HG02678 (cell line): ENCODE measurements around the gene SLC38A3.
"Not testable (repeated sequence)": the region's sequence is repeated elsewhere in the genome, so short reads cannot be mapped to it uniquely, and the experiment has no call there.

Experiments used
- ATAC-seq: cut with Tn5 transposase; IDR thresholded peaks from one replicate; pipeline ENCODE4 v1.9.1; 2021; ENCODE audit warnings: mild to moderate bottlenecking, moderate library complexity; ENCODE audit not compliant: unreplicated experiment

SLC38A3 gene

DNA sequence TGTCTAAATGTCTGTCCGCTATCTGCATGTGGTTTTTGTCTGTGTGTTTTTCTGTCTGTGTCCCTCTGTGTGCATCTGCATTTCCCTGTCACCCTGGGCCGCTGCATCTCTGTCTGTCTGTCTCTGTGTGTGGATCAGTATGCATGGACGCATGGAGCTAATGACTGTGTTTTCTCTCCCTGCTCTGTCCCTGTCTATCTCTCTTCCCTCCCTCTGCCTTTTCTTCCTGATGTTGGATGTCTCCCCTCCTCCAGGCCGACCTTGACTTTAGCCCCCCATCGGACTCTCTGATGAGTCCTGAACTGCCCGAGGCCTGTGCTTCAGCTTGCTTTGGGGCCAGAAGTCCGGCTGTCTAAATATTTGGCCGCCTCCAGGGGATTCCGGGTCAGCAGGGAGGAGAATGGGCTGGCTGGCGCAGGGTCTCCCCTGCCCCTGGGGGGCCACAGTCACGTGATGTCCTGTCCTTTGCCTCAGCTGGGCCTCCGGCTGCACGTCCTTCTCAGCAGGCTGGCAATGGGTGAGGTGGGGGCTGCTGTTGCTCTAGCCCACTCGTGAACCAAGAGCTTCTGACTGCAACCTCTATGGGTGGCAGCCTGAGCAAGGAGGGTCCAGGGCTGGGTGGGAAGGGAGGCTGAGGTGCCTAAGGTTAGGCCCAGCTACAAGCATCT, 3.7 kb downstream of the SLC38A3 start:
- no peak for ATAC-seq

DNA sequence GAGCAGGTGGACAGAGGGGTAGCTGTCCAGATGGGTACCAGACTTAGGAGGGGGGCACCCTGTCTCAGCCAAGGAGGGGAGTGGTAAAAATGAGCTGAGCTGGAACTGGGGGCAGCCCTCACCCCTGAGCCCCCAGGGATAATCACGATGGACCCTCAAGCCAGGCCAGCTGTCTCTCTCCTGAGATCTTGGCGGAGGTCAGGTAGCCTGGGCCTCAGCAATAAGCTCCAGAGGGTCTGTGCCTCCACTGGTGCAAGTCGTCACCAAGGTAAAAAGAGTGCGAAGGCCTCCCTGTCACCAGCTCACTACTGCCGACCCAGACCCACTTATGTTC, 5.1 kb downstream of the SLC38A3 start:
- no peak for ATAC-seq

DNA sequence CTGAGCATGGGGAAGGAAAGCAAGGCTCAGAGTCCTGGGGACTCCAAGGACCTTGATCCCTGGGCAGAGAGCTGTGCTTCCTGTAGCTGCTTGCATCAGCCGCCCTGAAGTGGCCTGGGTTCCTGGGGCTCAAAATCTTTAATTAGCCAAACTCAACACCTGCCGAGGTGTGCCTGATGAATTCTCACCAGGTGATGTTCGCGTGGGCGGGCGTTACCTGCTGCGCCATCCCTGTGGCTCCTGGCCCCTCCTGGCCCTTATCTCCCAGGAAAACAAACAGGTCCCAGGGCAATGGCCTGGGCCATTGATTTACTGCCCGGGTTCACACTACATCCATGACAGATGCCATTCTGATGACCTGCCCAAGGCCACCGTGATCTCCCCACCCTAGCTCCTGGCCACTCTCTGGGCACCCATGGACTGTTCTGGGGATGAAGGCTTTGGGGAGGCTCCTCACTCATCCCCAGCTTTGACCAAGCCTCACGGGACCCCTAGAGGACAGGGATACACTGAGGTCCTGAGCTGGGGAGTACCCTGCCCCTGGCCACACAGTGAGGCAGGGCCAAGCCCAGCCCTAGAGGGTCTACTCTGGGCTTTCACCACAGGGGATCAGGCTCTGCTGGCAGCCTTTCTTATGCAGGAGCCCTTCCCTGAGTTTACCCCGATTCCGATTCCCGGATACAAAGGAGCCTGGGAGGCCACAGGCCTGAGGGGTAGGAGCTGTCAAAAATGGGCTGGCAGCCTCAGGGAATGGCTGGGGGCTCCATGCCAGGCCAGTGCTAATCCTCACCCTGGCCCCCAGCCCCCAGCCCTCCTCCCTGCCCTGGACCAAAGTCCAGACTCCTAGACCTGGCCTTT, 5.7 kb downstream of the SLC38A3 start:
- ATAC-seq: no peak

DNA sequence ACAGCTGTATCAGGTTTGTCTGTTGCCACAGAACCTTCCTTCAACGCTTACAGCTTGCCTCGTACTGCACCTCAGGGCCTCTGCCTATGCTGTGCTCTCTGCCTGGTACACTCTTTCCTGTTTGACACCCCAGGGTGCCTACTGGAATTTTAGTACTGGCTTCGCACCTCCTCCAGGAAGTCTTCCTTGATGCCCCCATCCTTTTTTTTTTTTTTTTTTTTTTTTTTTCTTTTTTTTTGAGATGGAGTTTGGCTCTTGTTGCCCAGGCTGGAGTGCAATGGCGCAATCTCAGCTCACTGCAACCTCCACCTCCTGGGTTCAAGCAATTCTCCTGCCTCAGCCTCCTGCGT, 6.3 kb downstream of the SLC38A3 start:
- ATAC-seq: not testable (repeated sequence)

GRCh38 chr3:50211930-50212329, 6.9 kb downstream of the SLC38A3 start:
- no peak for ATAC-seq

DNA sequence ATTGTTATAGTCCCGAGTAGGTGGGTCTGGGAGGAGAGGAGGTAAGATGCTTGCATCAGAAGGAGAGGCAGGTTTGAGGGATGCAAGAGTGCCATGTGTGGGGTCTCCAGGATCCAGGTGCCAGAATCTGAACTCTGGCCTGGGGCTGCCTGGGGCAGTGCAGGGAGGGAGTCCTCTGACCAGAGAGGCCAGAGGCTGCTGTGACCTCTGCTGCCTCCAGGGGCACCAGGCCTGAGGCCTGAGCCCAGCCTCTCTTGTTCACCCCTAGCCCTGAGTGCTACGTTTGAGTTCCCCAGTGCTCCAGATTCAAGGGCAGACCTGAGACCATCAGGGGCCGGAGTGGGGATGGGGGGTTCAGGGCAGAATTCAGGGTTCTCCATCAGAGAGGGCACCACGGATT, 7.4 kb downstream of the SLC38A3 start:
- ATAC-seq: no peak

DNA sequence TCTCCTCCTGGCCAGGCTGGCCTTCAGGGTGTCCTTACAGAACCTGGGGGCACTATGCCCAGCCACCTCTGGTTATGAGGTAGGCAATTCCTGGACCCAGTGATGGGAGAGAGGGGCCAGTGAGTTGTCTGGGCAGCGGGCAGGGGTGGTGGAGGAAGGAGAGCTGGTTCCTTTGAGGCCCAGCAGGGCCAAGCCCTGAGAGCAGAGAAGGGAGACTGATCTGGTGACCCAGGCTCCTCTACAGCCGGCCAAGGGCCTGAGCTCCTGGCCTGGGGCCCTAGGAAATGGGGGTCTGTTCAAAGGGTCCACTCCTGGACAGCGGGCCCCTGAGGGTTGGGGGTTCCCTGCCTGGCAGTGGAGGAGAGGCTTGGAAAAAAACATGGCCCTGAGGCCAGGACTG, 7.9 kb downstream of the SLC38A3 start:
- no peak for ATAC-seq

DNA sequence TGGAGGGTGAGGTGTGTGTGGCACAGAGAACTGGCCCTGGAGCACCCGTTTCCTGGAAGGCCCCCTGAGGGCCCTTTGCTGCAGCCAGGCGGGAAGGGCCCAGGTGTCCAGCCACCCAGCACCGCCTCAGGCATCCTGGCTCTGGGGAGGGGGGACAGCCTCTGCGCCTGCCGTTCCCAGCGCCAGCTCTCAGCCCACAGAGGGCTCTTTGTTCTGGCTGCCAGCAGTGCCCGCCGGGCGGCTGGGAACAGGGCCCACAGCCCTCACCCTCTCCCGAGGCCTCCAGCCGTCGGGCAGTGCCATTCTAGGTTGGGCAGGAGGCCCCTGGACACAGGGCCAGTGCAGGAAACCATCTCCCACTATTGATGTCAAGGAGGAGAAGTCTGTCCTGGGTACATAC, 8.3 kb downstream of the SLC38A3 start:
- ATAC-seq: no peak

GRCh38 chr3:50214824-50215223, 9.8 kb downstream of the SLC38A3 start:
- ATAC-seq: no peak

GRCh38 chr3:50215529-50215928, 10.5 kb downstream of the SLC38A3 start:
- ATAC-seq: no peak

DNA sequence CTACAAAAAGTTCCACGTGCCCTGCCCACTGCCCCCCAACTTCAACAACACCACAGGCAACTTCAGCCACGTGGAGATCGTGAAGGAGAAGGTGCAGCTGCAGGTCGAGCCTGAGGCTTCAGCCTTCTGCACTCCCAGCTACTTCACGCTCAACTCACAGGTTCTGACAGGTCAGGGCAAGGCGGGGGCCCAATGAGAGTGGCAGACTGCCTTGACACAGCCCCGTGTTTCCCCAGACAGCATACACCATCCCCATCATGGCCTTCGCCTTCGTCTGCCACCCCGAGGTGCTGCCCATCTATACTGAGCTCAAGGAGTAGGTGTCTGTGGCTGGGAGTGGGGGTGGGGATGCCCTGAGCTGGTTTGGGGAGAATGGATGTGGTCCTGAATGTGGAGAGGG, 12.6 kb downstream of the SLC38A3 start:
- ATAC-seq: no peak

GRCh38 chr3:50218448-50218847, 13.4 kb downstream of the SLC38A3 start:
- ATAC-seq: no peak

GRCh38 chr3:50219285-50219684, 14.2 kb downstream of the SLC38A3 start:
- ATAC-seq: no peak

DNA sequence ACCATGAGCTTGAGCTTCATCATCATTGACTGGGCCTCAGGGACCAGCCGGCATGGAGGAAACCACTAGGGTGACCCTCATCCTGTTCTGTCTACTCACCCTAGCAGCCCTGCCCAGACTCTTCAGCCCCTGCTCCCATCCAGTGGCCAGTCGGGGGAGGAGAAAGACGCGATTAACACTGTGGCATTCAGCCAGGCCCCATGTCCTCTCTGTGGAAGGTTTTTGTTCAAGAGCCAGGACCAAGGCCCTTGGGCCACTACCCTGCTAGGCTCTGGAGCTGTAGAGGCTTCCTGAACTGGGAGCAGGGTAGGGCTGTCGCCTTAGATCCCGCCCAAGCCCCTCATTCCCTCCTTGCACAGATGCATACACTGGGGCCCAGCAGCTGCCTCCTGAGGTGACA, 15.0 kb downstream of the SLC38A3 start:
- no peak for ATAC-seq

- no peak for ATAC-seq
These were observed 16.0 kb downstream of the SLC38A3 start for GRCh38 chr3:50221051-50221410.

- no peak for ATAC-seq
These were observed 16.5 kb downstream of the SLC38A3 start for GRCh38 chr3:50221411-50222168.

- ATAC-seq: no peak
These were observed 17.1 kb downstream of the SLC38A3 start for GRCh38 chr3:50222169-50222528.

- ATAC-seq: no peak
These were observed 19.6 kb downstream of the SLC38A3 start for GRCh38 chr3:50224639-50225038.

DNA sequence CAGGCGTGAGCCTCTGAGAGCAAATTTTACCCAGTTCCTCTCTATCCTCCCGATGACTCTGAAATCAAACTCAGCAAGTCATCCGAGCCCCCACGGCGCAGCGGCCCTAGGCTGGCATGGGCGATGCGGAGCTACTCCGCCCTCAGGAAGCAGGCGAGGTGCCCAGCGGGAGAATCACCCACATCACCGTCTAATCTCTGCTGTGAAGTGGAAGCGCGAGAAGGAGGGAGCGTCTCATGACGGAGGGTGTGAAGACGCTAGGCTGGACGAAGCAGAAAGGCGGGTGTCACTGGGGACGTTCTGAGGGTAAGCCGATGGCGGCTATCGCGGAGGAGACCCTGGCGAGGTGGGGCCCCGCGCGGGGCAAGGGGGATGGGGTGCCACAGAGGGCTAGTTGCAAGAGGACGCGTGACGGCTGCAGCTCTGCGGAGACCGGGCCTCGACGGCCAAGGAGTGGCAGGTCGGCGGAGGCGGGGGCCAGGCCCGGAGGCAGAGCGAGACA, 21.9 kb downstream of the SLC38A3 start:
- peak; percentile 17 for ATAC-seq

DNA sequence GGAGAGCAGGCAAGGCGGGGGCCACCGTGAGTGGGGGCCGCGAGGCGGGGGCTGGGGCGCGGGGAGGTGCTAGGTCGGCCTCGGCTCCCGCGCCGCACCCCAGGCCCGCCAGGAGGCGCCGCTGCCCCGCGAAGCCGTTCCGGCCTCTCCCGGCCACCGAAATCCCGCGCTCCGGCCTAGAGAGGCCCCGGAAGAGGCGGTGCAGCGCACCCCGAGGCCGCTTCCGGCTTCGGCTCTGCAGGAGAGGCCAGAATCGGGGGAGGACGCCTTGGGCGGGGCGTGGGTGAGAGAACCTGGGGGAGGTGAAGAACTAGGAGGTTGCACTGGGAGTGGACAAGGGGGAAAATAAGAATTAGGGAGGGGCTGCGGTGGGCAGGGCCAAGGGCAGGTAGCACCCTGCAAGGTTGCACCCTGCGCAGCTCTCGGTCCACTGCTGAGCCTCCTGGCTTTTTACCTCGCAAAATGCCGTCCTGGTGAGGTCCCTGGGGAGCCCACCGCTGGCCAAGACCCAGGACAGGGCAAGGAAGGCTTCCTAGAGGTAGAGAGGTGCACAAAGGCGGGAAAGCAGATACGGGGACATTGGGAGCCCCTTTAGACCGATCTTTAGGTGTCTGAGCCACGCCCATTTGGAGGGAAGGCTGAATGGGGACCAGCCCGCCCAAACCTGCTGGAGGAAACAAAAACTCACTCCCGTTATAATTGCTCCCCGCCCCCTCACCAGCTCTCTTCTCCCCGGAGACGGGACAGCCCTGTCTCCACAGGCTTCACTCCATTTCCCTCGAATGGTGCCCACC, 22.5 kb downstream of the SLC38A3 start:
- peak; percentile 85 for ATAC-seq

- not testable (repeated sequence) for ATAC-seq
These were observed 23.2 kb downstream of the SLC38A3 start for GRCh38 chr3:50228184-50228763.
